HL-60/S4 (cell line): ENCODE data around the gene GPD2.
"Not testable (repeated sequence)": the region's sequence is repeated elsewhere in the genome, so short reads cannot be mapped to it uniquely, and the experiment has no call there.

Experiments
- in situ Hi-C: fragments of 300-500 bp; cut with MboI; formaldehyde crosslinking; loops from 2 replicates; pipeline ENCODE4 v1.14.3; 2022; ENCODE audit warnings: low sequenced_read_pairs

Gene GPD2

GRCh38 chr2:156473445-156473844 is 37.3 kb downstream of the GPD2 start:
- in situ Hi-C loops = no loop called here

DNA sequence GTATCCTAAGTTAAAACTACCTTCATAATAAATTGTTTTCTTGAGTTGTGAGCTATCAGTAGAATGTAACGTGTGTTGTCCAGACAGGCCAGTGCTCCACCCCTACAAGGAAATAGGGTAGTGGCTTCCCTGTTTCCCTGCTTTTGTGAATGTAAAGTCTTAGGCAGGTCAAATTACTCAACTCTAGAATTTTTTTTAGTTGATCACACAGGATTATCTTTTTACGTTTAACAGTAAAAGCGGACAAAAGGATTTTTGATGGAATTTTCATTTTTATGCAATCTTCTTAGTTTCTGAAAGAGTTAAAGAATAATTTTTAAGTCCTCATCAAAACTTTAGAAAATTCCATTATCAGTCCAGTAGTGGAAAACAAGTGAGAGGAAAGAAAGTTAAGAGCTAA is 38.2 kb downstream of the GPD2 start:
- in situ Hi-C loops = no loop called here

GRCh38 chr2:156476021-156476849 is 40.1 kb downstream of the GPD2 start:
- in situ Hi-C loops = no loop called here

GRCh38 chr2:156476850-156477206 is 40.6 kb downstream of the GPD2 start:
- in situ Hi-C loops = no loop called here

- in situ Hi-C loops = no loop called here
Observed at GRCh38 chr2:156480376-156480775, 44.2 kb downstream of the GPD2 start.

DNA sequence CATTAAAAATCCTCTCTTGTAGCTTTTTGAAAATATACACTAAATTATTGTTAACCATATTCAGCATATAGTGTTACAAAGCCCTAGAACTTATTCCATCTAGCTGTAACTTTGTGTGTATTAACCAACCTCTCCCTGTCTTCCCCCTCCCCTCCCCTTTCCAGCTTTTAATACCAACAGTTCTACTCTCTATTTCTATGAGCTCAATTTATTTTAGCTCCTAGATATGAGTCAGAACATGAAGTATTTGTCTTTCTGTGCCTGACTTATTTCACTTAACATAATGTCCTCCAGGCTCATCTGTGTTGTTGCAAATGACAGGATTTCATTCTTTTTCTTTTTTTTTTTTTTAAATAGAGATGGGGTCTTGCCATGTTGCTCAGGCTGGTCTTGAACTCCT is 45.1 kb downstream of the GPD2 start:
- in situ Hi-C loops = no loop called here

GRCh38 chr2:156483741-156484173 is 47.6 kb downstream of the GPD2 start:
- in situ Hi-C loops = no loop called here

- in situ Hi-C loops = no loop called here
Observed at GRCh38 chr2:156486147-156486546, 50.0 kb downstream of the GPD2 start.

DNA sequence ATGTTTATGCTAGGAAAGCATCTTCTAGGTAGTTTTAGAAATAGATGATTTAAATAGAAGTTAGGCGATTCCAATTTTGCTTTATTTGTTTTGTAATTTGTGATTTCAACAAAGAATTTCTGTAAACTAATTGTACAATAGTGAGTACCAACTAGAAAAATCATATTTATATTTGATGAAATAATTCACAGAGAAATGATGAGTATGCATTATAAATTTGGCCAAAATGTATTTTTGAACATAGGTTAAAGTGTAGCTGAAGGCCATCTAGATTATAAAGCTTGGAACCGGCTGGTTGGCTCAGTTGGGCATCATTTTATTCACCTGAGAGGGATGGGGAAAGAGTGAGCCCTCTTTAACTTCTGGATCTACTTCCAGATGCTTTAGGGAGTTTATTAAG is 50.4 kb downstream of the GPD2 start:
- in situ Hi-C loops = no loop called here

DNA sequence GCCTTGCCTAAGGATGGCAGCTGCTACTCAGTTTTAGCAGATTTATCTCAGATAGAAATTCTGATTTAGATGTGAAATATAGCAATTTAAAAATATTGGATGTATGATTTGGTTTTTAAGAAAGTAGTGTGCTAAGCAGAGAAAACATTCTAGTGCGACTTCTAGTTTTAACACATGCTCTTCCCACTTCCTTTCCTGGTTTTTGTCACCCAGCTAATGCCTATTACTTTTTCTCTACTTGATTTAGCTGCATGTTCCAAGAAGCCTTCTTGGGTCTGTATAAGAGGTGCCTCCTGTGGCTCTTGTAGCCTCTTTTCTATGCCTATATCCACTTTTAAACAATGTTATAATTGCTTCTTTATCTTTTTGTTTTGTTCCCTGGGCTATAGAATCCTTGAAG is 53.0 kb downstream of the GPD2 start:
- in situ Hi-C loops = no loop called here

DNA sequence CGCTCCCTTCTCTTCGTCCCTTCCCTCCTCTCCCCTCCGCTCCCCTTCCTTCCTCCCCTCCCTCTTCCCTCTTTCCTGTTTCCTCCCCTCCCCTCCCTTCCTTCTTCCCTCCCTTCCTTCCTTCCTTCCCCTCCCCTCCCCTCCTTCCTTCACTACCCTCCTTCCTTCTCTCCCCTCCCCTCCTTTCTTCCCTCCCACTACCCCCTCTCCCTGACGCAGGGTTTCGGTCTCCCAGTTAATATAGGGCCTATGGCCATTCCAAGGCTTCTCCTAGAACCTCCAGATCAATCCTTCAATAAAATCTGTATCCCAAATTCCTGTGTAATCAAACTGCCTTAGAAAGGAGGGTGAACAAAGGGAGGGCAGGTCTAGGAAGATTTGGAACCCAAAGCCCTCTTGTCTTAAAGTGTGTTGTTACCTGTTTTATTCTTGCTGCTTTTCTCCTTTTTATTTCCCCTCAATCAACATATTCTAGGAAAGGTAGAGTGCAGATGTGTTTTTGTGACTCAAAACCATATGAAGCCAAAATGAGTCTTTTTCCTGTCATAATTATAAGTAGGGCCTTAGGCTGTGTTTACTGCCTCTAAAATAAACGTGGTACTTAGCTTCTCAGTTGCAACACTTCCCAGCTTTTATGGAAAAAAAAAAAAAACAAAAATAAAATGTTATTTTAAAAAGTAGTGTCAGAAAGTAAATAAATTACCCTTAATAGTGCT is 53.7 kb downstream of the GPD2 start:
- in situ Hi-C loops = no loop called here

DNA sequence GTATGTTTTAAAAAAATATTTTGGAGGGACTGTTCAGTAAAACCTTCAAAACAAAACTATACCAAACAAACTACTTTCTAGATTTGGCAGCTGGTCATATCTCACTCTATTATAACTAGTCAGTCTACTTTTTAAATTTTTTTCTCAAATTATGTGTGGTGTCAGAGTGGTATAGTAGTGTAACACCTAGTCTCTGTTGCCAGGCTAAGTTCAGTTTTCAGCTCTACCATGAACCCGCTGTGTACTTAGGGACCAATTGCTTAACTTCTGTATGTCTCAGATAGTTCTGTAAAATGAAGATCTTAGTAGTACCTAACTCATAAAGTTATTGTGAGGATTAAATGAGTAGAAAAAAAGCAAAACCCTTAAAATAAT is 54.3 kb downstream of the GPD2 start:
- in situ Hi-C loops = no loop called here

- in situ Hi-C loops = no loop called here
Observed at GRCh38 chr2:156491176-156491575, 55.0 kb downstream of the GPD2 start.

DNA sequence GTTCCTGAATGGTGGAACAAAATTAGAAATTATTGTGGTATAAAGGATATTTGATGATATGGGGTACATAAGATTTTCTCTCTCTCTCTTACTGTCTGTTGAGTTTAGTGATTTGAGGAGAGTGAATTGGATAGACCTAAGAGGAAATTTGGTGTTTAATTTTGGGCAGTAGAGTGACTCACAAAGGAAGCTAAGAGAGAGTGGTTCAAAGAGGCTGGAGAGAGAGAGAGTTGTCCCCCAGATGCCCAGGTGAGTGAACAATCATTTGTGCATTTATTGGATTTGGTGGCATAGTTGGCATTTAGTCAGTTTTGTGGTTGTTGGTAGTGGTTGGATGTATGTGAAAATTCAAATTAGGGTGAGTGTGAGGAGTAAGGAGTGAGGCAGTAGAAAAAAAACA is 56.8 kb downstream of the GPD2 start:
- in situ Hi-C loops = no loop called here

- in situ Hi-C loops = not testable (repeated sequence)
Observed at GRCh38 chr2:156495998-156496397, 59.8 kb downstream of the GPD2 start.

GRCh38 chr2:156505696-156506095 is 69.5 kb downstream of the GPD2 start:
- in situ Hi-C loops = no loop called here

DNA sequence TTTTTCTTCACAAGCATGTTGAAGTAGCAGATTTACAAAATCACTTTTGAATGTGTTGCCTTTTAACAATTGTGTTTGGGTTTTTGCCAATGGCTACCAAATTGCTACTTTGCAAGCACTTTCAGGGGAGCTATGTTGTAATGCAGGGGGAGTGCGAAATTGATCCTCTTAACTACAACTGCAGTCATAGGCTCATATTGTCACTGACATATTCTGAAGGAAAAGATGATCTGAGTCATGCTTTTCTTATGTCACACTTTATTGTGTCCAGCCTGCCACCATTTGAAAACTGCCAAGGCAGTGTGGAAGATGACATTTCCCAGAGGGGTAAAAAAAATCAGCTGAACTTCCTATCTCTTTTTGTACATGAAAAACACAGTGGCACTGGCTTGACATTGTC is 74.9 kb downstream of the GPD2 start:
- in situ Hi-C loops = no loop called here

DNA sequence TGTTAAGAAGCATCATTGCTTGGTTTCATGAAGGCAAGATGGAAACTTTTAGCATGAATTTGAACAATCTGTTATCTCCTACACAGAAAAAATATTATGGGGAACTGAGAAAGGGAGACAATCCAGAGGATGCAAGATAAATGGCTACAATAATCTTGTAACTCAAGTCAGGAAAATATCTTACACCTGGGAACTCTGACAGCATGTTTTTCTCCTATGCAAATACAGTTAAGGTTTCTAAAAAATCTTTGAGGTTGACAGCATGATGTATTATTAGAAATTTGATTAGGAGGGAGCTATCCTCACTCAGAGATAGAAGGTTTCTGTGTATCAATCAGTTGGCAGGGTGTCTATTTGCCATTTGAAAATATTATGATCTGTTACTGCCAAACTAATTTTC is 75.6 kb downstream of the GPD2 start:
- in situ Hi-C loops = no loop called here

DNA sequence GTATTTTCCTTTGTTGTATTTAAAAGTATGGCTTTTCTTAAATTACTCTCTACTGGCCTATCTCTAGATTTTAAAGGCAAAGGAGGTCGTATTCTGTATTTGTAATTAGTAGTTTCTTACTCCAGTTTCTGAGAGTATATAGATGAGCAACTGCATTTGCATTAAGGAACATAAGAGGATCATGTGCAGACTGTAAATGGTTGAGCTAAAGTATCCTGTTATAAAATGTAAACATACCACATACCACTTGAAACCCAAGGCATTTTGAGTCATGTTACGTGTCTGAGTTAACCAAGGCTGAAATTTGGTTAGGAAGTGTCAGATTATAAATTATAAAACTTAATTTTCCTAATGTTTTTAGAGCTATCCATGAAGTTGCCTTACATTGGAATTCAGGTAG is 76.3 kb downstream of the GPD2 start:
- in situ Hi-C loops = no loop called here

- in situ Hi-C loops = no loop called here
Observed at GRCh38 chr2:156513219-156513618, 77.0 kb downstream of the GPD2 start.

DNA sequence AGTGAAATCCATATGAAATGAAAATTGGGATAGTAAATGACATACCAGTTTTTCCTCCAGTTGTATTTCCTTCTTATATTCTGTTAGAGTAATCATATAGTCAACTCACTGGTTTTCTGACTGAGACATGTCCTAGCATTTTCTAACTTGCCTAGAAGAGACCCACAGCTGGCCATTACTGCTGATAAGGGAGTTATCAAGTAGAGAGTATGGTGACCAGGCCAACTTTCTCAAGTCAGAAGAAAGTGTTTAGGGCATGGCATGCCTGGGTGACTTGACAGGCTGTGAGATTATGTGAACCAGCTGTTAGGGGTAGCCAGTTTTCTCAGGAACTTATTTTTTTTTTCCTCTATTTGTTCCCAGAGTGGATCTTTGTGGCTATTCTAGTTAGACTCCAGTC is 81.2 kb downstream of the GPD2 start:
- in situ Hi-C loops = no loop called here

DNA sequence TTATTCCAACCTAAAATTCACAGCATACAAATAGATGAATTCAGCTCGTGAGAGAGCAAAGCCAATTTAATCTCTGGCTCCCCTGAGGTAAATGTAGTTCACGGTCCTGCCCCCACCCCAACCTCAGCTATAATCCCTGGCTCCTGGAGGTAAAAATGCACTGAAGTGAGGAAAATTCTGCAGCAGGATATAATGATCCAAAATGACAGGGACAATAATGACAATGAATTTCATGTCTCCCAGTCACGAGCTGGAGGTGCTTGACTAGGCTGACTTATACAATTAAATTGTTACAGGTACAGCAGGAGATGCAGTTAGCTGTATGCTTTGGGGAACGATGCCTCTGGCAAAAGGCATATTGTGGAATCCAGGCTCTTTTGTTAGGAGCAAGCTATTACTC is 82.0 kb downstream of the GPD2 start:
- in situ Hi-C loops = no loop called here
